Fibroblast of skin of back (primary cell): ENCODE data around the gene TUBA1A. TPM values are rescaled to one million over a fixed set of nuclear protein-coding genes. Genes with fewer than 3 reads are reported as not detected.
"Not testable (repeated sequence)": the region's sequence is repeated elsewhere in the genome, so short reads cannot be mapped to it uniquely, and the experiment has no call there.

ENCODE experiments used
- DNase-seq: peaks from one replicate; pipeline ENCODE4 v3.0.0-alpha.2; 2013
- polyA plus RNA-seq, 2 experiments: library from polyadenylated mRNA; unstranded; fragments of 120-200 nt; gene quantifications; one replicate each; pipeline ENCODE4 v1.2.1, GENCODE V29; 2013; ENCODE audit not compliant: insufficient read length in 2 of 2

Gene TUBA1A
- polyA plus RNA-seq (2013, experiment 1 of 2; ENCODE audit: insufficient read length): 1,040 TPM
- 693 TPM for polyA plus RNA-seq (2013, experiment 2 of 2; ENCODE audit: insufficient read length)

GRCh38 chr12:49188916-49189367, at the start of gene TUBA1A:
TUBA1A (minus strand) TSS chr12:49189080; CDS start chr12:49188979, 101 bp downstream.
- DNase-seq: peak; percentile 100

GRCh38 chr12:49236423-49236822, 47.5 kb upstream of the TUBA1A start:
- DNase-seq: no peak

GRCh38 chr12:49233842-49234526, 45.1 kb upstream of the TUBA1A start:
- no peak for DNase-seq

GRCh38 chr12:49232940-49233841, 44.3 kb upstream of the TUBA1A start:
- DNase-seq: peak; percentile 64

- no peak for DNase-seq
These were observed 43.2 kb upstream of the TUBA1A start for GRCh38 chr12:49231878-49232655.

- no peak for DNase-seq
These were observed 41.9 kb upstream of the TUBA1A start for GRCh38 chr12:49230805-49231194.

- DNase-seq: no peak
These were observed 41.4 kb upstream of the TUBA1A start for GRCh38 chr12:49230176-49230804.

GRCh38 chr12:49228653-49229052, 39.8 kb upstream of the TUBA1A start:
- DNase-seq: no peak

- no peak for DNase-seq
These were observed 38.8 kb upstream of the TUBA1A start for GRCh38 chr12:49227713-49228112.

- peak; percentile 42 for DNase-seq
These were observed 36.8 kb upstream of the TUBA1A start for GRCh38 chr12:49225576-49226166.

GRCh38 chr12:49223590-49224369, 34.9 kb upstream of the TUBA1A start:
- no peak for DNase-seq

- no peak for DNase-seq
These were observed 34.2 kb upstream of the TUBA1A start for GRCh38 chr12:49223122-49223521.

- no peak for DNase-seq
These were observed 32.1 kb upstream of the TUBA1A start for GRCh38 chr12:49220972-49221371.

GRCh38 chr12:49219417-49220026, 30.6 kb upstream of the TUBA1A start:
- DNase-seq: no peak

- no peak for DNase-seq
These were observed 23.7 kb upstream of the TUBA1A start for GRCh38 chr12:49212572-49212971.

- DNase-seq: not testable (repeated sequence)
These were observed 21.8 kb upstream of the TUBA1A start for GRCh38 chr12:49210703-49211102.

GRCh38 chr12:49208676-49209075, 19.8 kb upstream of the TUBA1A start:
- DNase-seq: no peak

GRCh38 chr12:49208146-49208545, 19.3 kb upstream of the TUBA1A start:
- DNase-seq: no peak

GRCh38 chr12:49206389-49206788, 17.5 kb upstream of the TUBA1A start:
- no peak for DNase-seq

GRCh38 chr12:49201595-49202295, 12.9 kb upstream of the TUBA1A start:
- DNase-seq: peak; percentile 47
